Liver (tissue), 3 donors: ENCODE results near the gene RAB27A.

ENCODE experiments used
- EGR1 ChIP-seq, 2 donors: IDR thresholded peaks; 2 replicates each; pipeline ENCODE4 v1.6.1; 2016 to 2018; ENCODE audit warnings: antibody characterized with exemption in 2 of 2, low read depth in 2 of 2
- FOXA1 ChIP-seq: IDR thresholded peaks from 2 replicates; pipeline ENCODE4 v1.6.1; 2016; ENCODE audit warnings: antibody characterized with exemption
- GABPA ChIP-seq, 2 donors: IDR thresholded peaks in 1 of 2; conservative IDR thresholded peaks in 1 of 2; 2 replicates each; pipeline ENCODE4 v1.6.1; 2016; ENCODE audit warnings: antibody characterized with exemption in 2 of 2, mild to moderate bottlenecking in 1 of 2, moderate library complexity in 1 of 2
- HNF4A ChIP-seq, 2 donors: conservative IDR thresholded peaks; 2 replicates each; pipeline ENCODE4 v1.6.1; 2016; ENCODE audit warnings: antibody characterized with exemption in 2 of 2, mild to moderate bottlenecking in 2 of 2
- NR2F2 ChIP-seq: IDR thresholded peaks from 2 replicates; pipeline ENCODE4 v1.6.1; 2016; ENCODE audit warnings: antibody characterized with exemption
- RAD21 ChIP-seq, 2 donors: IDR thresholded peaks; 2 replicates each; pipeline ENCODE4 v1.6.1; 2016; ENCODE audit warnings: antibody characterized with exemption in 2 of 2, mild to moderate bottlenecking in 2 of 2
- RXRA ChIP-seq, 2 donors: IDR thresholded peaks; 2 replicates each; pipeline ENCODE4 v1.6.1; 2017 to 2018; ENCODE audit warnings: antibody characterized with exemption in 2 of 2, mild to moderate bottlenecking in 1 of 2
- TAF1 ChIP-seq: conservative IDR thresholded peaks from 2 replicates; pipeline ENCODE4 v1.6.1; 2016; ENCODE audit warnings: antibody characterized with exemption, mild to moderate bottlenecking
- YY1 ChIP-seq: IDR thresholded peaks from 2 replicates; pipeline ENCODE4 v1.6.1; 2016; ENCODE audit warnings: antibody characterized with exemption, mild to moderate bottlenecking
- TF ChIP-seq, protein P1 (sequence below): fragments of 150-350 bp; IDR thresholded peaks from 2 replicates; pipeline ENCODE4 v1.5.1; 2017; ENCODE audit warnings: improper control_type of control experiment, low read depth, low read length; ENCODE audit not compliant: missing input control
- TF ChIP-seq, protein P2 (sequence below): IDR thresholded peaks from 2 replicates; pipeline ENCODE4 v1.6.1; 2016; ENCODE audit warnings: antibody characterized with exemption
- TF ChIP-seq, protein P3 (sequence below): IDR thresholded peaks from 2 replicates; pipeline ENCODE4 v1.6.1; 2016; ENCODE audit warnings: antibody characterized with exemption
- TF ChIP-seq, protein P4 (sequence below): IDR thresholded peaks from 2 replicates; pipeline ENCODE4 v1.6.1; 2016; ENCODE audit warnings: antibody characterized with exemption
- donor health status: healthy.
- donor health status: healthy.

DNA sequence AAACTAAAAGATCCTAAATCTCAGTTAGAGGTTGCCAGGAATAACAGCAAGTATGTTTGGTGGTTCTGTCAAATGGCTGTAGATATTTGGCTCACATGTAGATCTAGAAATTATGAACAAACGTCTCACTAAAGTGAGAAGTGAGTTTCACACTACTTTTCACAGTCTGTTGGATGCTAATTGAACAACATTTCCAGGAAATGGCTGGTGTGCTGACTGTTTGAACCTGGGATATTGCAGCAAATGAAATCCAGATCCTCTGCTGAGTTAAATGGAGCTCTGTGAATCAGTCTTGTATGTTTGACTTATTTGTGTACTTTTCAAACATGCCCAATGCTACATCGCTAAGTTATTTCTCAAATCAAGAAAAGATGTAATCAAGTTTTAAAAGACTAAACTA, 71.6 kb downstream of the RAB27A start:
- no peak for TF ChIP-seq YY1
- no peak for TF ChIP-seq FOXA1
- TF ChIP-seq, protein P1, sequence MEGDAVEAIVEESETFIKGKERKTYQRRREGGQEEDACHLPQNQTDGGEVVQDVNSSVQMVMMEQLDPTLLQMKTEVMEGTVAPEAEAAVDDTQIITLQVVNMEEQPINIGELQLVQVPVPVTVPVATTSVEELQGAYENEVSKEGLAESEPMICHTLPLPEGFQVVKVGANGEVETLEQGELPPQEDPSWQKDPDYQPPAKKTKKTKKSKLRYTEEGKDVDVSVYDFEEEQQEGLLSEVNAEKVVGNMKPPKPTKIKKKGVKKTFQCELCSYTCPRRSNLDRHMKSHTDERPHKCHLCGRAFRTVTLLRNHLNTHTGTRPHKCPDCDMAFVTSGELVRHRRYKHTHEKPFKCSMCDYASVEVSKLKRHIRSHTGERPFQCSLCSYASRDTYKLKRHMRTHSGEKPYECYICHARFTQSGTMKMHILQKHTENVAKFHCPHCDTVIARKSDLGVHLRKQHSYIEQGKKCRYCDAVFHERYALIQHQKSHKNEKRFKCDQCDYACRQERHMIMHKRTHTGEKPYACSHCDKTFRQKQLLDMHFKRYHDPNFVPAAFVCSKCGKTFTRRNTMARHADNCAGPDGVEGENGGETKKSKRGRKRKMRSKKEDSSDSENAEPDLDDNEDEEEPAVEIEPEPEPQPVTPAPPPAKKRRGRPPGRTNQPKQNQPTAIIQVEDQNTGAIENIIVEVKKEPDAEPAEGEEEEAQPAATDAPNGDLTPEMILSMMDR = no peak
- no peak for TF ChIP-seq HNF4A (conservative IDR thresholded peaks at IDR 0.05)
- TF ChIP-seq, protein P2, sequence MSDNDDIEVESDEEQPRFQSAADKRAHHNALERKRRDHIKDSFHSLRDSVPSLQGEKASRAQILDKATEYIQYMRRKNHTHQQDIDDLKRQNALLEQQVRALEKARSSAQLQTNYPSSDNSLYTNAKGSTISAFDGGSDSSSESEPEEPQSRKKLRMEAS = no peak
- TF ChIP-seq, protein P3, sequence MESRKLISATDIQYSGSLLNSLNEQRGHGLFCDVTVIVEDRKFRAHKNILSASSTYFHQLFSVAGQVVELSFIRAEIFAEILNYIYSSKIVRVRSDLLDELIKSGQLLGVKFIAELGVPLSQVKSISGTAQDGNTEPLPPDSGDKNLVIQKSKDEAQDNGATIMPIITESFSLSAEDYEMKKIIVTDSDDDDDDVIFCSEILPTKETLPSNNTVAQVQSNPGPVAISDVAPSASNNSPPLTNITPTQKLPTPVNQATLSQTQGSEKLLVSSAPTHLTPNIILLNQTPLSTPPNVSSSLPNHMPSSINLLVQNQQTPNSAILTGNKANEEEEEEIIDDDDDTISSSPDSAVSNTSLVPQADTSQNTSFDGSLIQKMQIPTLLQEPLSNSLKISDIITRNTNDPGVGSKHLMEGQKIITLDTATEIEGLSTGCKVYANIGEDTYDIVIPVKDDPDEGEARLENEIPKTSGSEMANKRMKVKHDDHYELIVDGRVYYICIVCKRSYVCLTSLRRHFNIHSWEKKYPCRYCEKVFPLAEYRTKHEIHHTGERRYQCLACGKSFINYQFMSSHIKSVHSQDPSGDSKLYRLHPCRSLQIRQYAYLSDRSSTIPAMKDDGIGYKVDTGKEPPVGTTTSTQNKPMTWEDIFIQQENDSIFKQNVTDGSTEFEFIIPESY = no peak
- TF ChIP-seq RAD21 (IDR thresholded peaks at IDR 0.05) = no peak
- no peak for TF ChIP-seq EGR1 (IDR thresholded peaks at IDR 0.05; ENCODE audit: low read depth in 2 of 2)
- TF ChIP-seq GABPA (IDR thresholded peaks at IDR 0.05 in 1 of 2, conservative IDR thresholded peaks at IDR 0.05 in 1 of 2) = no peak
- TF ChIP-seq TAF1 = no peak
- TF ChIP-seq, protein P4, sequence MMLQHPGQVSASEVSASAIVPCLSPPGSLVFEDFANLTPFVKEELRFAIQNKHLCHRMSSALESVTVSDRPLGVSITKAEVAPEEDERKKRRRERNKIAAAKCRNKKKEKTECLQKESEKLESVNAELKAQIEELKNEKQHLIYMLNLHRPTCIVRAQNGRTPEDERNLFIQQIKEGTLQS = no peak
- no peak for TF ChIP-seq NR2F2
- no peak for TF ChIP-seq RXRA (IDR thresholded peaks at IDR 0.05)
